Fibroblast of skin of right biceps (primary cell): ENCODE results near the gene FBN1.

Source experiments
- DNase-seq: peaks from one replicate; pipeline ENCODE4 v3.0.0-alpha.2; 2013

Gene FBN1

GRCh38 chr15:48419896-48420295, 225.6 kb downstream of the FBN1 start:
- DNase-seq, result no peak

- no peak for DNase-seq
Measured at GRCh38 chr15:48418343-48418742, 227.2 kb downstream of the FBN1 start.

DNA sequence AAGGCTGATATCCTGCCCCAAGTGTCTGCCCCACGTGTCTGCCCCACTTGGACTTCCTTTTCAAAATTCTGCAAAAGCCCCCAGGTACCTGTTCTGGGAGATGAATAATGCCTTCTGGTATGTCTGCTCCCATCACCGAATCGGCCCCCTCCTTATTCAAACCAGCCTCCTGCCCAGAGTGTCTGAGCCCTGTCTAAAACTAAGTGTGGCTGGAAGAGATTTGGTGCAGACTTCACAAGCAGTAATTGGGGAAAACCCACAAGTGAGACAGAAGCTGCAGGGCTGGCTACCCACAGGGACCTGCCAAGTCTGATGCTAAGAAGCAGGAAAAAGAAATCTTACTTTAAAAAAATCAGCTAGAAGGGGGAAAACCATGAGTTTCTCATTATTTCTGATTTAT, 229.2 kb downstream of the FBN1 start:
- peak; percentile 23 for DNase-seq

GRCh38 chr15:48415036-48415886, 230.2 kb downstream of the FBN1 start:
- peak; percentile 48 for DNase-seq

DNA sequence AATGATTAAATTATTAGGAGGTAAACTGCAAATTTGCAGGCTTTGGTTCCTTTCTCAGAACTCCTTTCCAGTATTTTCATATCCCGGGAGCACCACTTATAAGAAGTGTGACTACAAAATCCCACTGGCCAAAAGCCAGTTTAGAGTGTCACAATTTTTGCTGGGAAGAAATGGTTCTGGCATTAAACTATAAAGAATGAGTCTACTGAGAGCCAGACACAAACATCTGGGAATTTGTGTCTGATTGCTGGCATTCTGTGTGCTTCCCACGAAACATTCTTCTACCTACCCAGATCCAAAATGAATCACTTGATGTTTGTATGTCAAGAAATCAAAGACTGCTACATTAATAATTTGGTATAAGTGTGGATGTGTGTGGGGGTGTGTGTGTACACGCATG, 231.5 kb downstream of the FBN1 start:
- peak; percentile 89 for DNase-seq

DNA sequence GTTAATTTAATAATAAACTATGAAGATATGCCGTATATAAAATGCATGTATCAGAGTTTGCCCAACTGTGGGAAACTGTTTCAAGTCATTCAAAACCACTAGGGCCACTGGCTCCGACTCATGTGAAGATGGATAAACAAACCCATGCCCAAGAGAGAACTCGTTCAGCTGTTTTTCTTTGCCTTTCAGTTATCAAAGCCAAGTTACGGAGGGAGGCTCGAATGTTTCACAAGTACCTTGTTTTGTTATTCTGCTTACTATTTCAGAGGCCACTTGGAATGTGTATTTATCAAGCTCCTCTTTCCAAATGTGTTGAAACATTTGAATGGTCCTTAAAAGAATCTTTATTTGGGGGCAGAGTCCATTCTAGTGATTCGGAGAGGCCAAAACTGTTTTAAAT, 232.2 kb downstream of the FBN1 start:
- DNase-seq, result peak; percentile 47

DNA sequence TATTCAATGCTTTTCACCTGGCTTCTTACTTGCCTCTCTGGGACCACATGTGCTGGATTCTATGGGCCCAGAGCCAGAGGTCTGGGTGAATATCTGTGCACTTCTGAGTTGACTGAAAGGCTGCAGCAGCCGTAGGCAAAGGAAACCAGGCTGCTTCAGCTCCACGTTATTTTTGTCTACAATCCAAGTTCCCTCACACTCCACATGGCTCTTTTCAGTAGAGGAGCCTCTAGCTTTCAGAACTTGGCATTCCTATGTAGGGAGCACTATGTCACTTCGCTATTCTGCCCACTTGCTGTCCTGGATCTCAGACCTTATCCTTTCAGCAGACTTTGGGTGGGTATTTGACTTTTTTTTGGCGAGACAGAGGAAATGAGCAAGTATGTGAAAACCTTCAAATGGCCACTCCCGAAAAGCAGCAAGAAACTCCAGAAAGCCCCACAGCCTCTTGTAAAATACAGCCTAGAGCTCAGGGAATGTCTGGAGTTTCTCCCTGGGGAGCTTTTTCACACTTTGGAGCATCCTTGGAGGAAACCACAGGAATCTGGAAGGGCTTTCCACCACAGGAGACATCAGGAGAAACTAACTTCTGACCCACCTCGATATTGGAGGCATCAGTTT, 233.4 kb downstream of the FBN1 start:
- DNase-seq, result peak; percentile 96

- DNase-seq, result no peak
Measured at GRCh38 chr15:48409623-48410022, 235.9 kb downstream of the FBN1 start.

GRCh38 chr15:48408327-48408726, 237.2 kb downstream of the FBN1 start:
- DNase-seq, result no peak

DNA sequence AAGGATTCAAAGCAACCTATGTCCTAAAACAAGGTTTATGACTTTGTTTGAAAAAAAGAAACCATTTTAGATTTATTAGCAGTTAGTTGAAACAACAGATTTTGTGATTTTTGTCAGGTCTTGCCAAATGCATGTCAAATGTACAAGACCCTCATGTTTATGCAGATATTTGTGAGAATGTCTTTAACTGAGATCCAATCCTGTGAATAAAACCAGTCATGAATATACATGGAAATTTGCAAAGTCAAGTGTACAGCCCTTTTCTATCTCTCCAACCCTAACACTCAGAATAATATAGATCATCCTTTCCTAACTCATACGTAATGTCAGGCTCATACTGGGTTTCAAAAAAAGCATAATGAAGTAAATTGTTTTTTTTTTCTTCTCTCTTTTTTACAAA, 237.9 kb downstream of the FBN1 start:
- no peak for DNase-seq

- DNase-seq, result no peak
Measured at GRCh38 chr15:48406911-48407310, 238.6 kb downstream of the FBN1 start.

GRCh38 chr15:48406266-48406891, 239.1 kb downstream of the FBN1 start:
- no peak for DNase-seq

- DNase-seq, result no peak
Measured at GRCh38 chr15:48402427-48403177, 242.9 kb downstream of the FBN1 start.

DNA sequence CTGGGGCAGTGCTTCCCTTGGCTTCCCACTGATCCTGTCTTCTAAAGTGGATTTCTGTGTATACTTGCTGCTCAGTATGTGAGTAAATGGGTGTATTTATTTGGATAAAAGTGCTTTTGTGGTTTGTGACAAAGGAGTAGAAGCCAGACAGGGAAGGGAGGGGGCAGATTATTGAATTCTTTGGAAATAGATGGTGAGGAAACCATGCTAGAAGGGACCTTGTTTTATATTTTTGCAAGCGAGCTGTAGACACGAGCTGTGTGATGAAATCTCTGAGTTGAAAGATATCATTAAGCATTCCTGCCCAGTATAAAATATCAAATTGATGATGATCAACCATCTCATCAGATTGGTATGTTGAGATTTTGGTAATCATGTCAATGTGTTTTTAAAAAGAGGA, 245.4 kb downstream of the FBN1 start:
- DNase-seq, result peak; percentile 72

- no peak for DNase-seq
Measured at GRCh38 chr15:48397841-48398240, 247.7 kb downstream of the FBN1 start.

- peak; percentile 36 for DNase-seq
Measured at GRCh38 chr15:48396020-48396419, 249.5 kb downstream of the FBN1 start.

GRCh38 chr15:48395521-48396011, 249.9 kb downstream of the FBN1 start:
- DNase-seq, result peak; percentile 93

- no peak for DNase-seq
Measured at GRCh38 chr15:48394970-48395369, 250.5 kb downstream of the FBN1 start.

GRCh38 chr15:48393645-48394506, 251.6 kb downstream of the FBN1 start:
- peak; percentile 64 for DNase-seq

GRCh38 chr15:48392356-48392755, 253.2 kb downstream of the FBN1 start:
- peak; percentile 68 for DNase-seq

GRCh38 chr15:48391950-48392349, 253.6 kb downstream of the FBN1 start:
- no peak for DNase-seq

GRCh38 chr15:48389691-48390143, 255.8 kb downstream of the FBN1 start:
- peak; percentile 82 for DNase-seq
